CD4-positive, alpha-beta T cell (primary cell): ENCODE results near the gene STXBP3. TPM values are rescaled to one million over a fixed set of nuclear protein-coding genes. Genes with fewer than 3 reads are reported as not detected.
A peak's percentile ranks its signal among the peaks of the same experiment; 100 is the strongest.

Source experiments
- ATAC-seq: fragments of 200-7000 bp; cut with Tn5 transposase; one replicate; pipeline ENCODE4 v1.10.0; 2022; ENCODE audit warnings: mild to moderate bottlenecking; ENCODE audit not compliant: poor library complexity
- CTCF ChIA-PET: fragments of 350-600 bp; sonication (Branson Sonifier 250); formaldehyde crosslinking; loops from one replicate; lab custom pipeline; 2021; ENCODE audit warnings: antibody characterized with exemption, inconsistent platforms; lab: Charles Lee
- POLR2A ChIA-PET: fragments of 350-600 bp; sonication (Branson Sonifier 250); formaldehyde crosslinking; loops from one replicate; lab custom pipeline; 2021; ENCODE audit warnings: antibody characterized with exemption, inconsistent platforms; lab: Charles Lee
- DNase-seq, 14 experiments: peaks; one replicate each; pipeline ENCODE4 v3.0.0-alpha.2; 2013 to 2020; ENCODE audit warnings: mixed read lengths in 2 of 14
- H3K27ac ChIP-seq, 2 donors: one replicate each; pipeline versions ENCODE4 v1.5.1 to v1.7.0; 2013; ENCODE audit warnings: low read length in 2 of 2, low read depth in 1 of 2, mild to moderate bottlenecking in 1 of 2
- H3K27me3 ChIP-seq, 2 experiments: 1 replicate in 1 of 2; 2 replicates in 1 of 2; pipeline versions ENCODE4 v1.6.1 to v1.7.0; 2013; ENCODE audit warnings: low read length in 2 of 2, control low read depth in 1 of 2, mild to moderate bottlenecking in 1 of 2, moderate library complexity in 1 of 2; ENCODE audit not compliant: insufficient read depth in 2 of 2, control insufficient read depth in 1 of 2
- H3K36me3 ChIP-seq: one replicate; pipeline ENCODE4 v1.6.1; 2013; ENCODE audit warnings: low read length, control low read depth; ENCODE audit not compliant: insufficient read depth
- H3K4me1 ChIP-seq: one replicate; pipeline ENCODE4 v1.6.1; 2013; ENCODE audit warnings: low read length, control low read depth; ENCODE audit not compliant: insufficient read depth
- H3K4me3 ChIP-seq: one replicate; pipeline ENCODE4 v1.5.1; 2013; ENCODE audit warnings: mild to moderate bottlenecking, low read length, moderate library complexity
- H3K9me3 ChIP-seq, 2 experiments: 1 replicate in 1 of 2; 2 replicates in 1 of 2; pipeline versions ENCODE4 v1.6.1 to v1.7.0; 2013; ENCODE audit warnings: low read length in 2 of 2, mild to moderate bottlenecking in 2 of 2, control low read depth in 1 of 2, moderate library complexity in 1 of 2; ENCODE audit not compliant: control insufficient read depth in 1 of 2, insufficient read depth in 1 of 2
- H3K27ac Mint-ChIP-seq: one replicate; pipeline ENCODE4 v1.8.0; 2020; ENCODE audit warnings: mixed read lengths
- H3K27me3 Mint-ChIP-seq: one replicate; pipeline ENCODE4 v1.8.0; 2021; ENCODE audit warnings: mixed read lengths
- H3K36me3 Mint-ChIP-seq: one replicate; pipeline ENCODE4 v1.8.0; 2021; ENCODE audit warnings: low read depth, mixed read lengths
- H3K4me1 Mint-ChIP-seq: one replicate; pipeline ENCODE4 v1.8.0; 2021; ENCODE audit warnings: low read depth, mixed read lengths
- H3K4me3 Mint-ChIP-seq: one replicate; pipeline ENCODE4 v1.8.0; 2020; ENCODE audit warnings: mild to moderate bottlenecking, mixed read lengths
- H3K9me3 Mint-ChIP-seq: one replicate; pipeline ENCODE4 v1.8.0; 2020; ENCODE audit warnings: mixed read lengths
- CTCF ChIP-seq: fragments of 200-600 bp; IDR thresholded peaks from one replicate; pipeline ENCODE4 v1.8.0; 2022; ENCODE audit warnings: antibody characterized with exemption, mild to moderate bottlenecking
- intact Hi-C, 2 experiments: fragments of 100-400 bp; cut with DNase I in 1 of 2; cut with micrococcal nuclease in 1 of 2; formaldehyde crosslinking; loops; one replicate each; pipeline versions ENCODE4 v1.15.1 to v1.9.0; 2023 to 2025; cut with DNase I, micrococcal nuclease
- total RNA-seq, 174 experiments: library from RNA in 2 of 174; stranded (reverse) in 2 of 174; gene quantifications; one replicate each; pipeline ENCODE4 v1.2.3 and lab custom pipeline; 2021 to 2026

The STXBP3 gene
- total RNA-seq, 2 experiments from 2014 or later = 41.6 to 50.5 TPM

- Mint-ChIP-seq H3K27me3 (no peaks in the 10 kb centered on the region), H3K27ac (no peak overlapping the region), H3K36me3 (no peaks in the 10 kb centered on the region), H3K9me3 (no peaks in the 10 kb centered on the region), H3K4me1 (no peaks in the 10 kb centered on the region), H3K4me3 (no peak overlapping the region)
- POLR2A ChIA-PET = interaction anchor here (0.5 kb wide), 1 partner anchor 289 kb away, joined by 3 read pairs; no protein-coding TSS in a partner anchor
- Histone ChIP-seq H3K4me3 (no peak overlapping the region), H3K9me3 (no peaks in the 10 kb centered on the region), H3K4me1 (peaks cover 4% of the 10 kb centered on the region), H3K36me3 (no peaks in the 10 kb centered on the region), H3K27ac (no peak overlapping the region), H3K27me3 (no peaks in the 10 kb centered on the region)
- TF ChIP-seq CTCF = no peak
- no peak for ATAC-seq
- intact Hi-C loops = no loop called here
- CTCF ChIA-PET = interaction anchor here (8.2 kb wide), 1 partner anchor 73 kb away, joined by 56 read pairs; no protein-coding TSS in a partner anchor
- DNase-seq = no peak
Observed at GRCh38 chr1:108824051-108824450, 77.6 kb downstream of the STXBP3 start.

- TF ChIP-seq CTCF = no peak
- POLR2A ChIA-PET = interaction anchor here (0.6 kb wide), 1 partner anchor 339 kb away, joined by 3 read pairs; no protein-coding TSS in a partner anchor
- no peak for DNase-seq
- no peaks in the 10 kb centered on the region for H3K36me3 Mint-ChIP-seq
- intact Hi-C loops = loop anchor here (2.0 to 5.0 kb wide), 4 partner anchors 133 to 706 kb away; partner anchors contain the start of genes PRPF38B (in 2 of the 2) and SORT1 (in 1 of the 2)
- CTCF ChIA-PET = interaction anchor here (0.7 to 8.2 kb wide), 3 partner anchors 13 to 102 kb away, joined by 3 to 56 read pairs (median 4); no protein-coding TSS in a partner anchor
- H3K4me3 Mint-ChIP-seq = no peak overlapping the region
- ATAC-seq = no peak
- no peaks in the 10 kb centered on the region for H3K4me1 Mint-ChIP-seq
- H3K4me3 ChIP-seq = no peak overlapping the region
- H3K27me3 ChIP-seq = no peaks in the 10 kb centered on the region
- peaks cover 4% of the 10 kb centered on the region for H3K4me1 ChIP-seq
- H3K9me3 Mint-ChIP-seq = no peaks in the 10 kb centered on the region
- H3K36me3 ChIP-seq = no peaks in the 10 kb centered on the region
- H3K27ac ChIP-seq = no peak overlapping the region
- no peaks in the 10 kb centered on the region for H3K9me3 ChIP-seq
- no peaks in the 10 kb centered on the region for H3K27me3 Mint-ChIP-seq
- H3K27ac Mint-ChIP-seq = no peak overlapping the region
Observed at GRCh38 chr1:108826081-108826635, 79.7 kb downstream of the STXBP3 start.

GRCh38 chr1:108828074-108828961 lies 81.8 kb downstream of the STXBP3 start:
- peak; percentile 78 for TF ChIP-seq CTCF
- CTCF ChIA-PET = interaction anchor here (0.5 to 8.2 kb wide), 13 partner anchors 9 to 284 kb away, joined by 3 to 56 read pairs (median 3); partner anchors contain the start of gene PRPF38B
- Mint-ChIP-seq H3K4me1 (no peaks in the 10 kb centered on the region), H3K9me3 (no peaks in the 10 kb centered on the region), H3K4me3 (no peak overlapping the region), H3K27ac (no peak overlapping the region), H3K36me3 (no peaks in the 10 kb centered on the region), H3K27me3 (no peaks in the 10 kb centered on the region)
- intact Hi-C loops = loop anchor here (1.0 to 5.0 kb wide), 5 partner anchors 70 to 704 kb away; partner anchors contain the start of genes PRPF38B (in 1 of the 2) and SORT1 (in 1 of the 2)
- H3K9me3 ChIP-seq = no peaks in the 10 kb centered on the region
- peak; percentile 68 for ATAC-seq
- H3K4me3 ChIP-seq = no peak overlapping the region
- no peaks in the 10 kb centered on the region for H3K36me3 ChIP-seq
- no peak overlapping the region for H3K27ac ChIP-seq
- H3K27me3 ChIP-seq = no peaks in the 10 kb centered on the region
- peak; percentile 46 to 83 (median 60) for DNase-seq
- POLR2A ChIA-PET = interaction anchor here (0.8 to 1.1 kb wide), 2 partner anchors 67 to 136 kb away, joined by 3 to 4 read pairs; partner anchors contain the start of gene PRPF38B
- peaks cover 4% of the 10 kb centered on the region for H3K4me1 ChIP-seq
